Endothelial cell of umbilical vein (primary cell): ENCODE measurements around the gene GZMM. TPM values are rescaled to one million over a fixed set of nuclear protein-coding genes. Genes with fewer than 3 reads are reported as not detected.
A peak's percentile ranks its signal among the peaks of the same experiment; 100 is the strongest.

ENCODE experiments used
- BruUV-seq: library from RNA; stranded (reverse); fragments of 400-500 nt; replicated peaks from 2 replicates; lab custom pipeline; 2021; lab: Mats Ljungman, UMichigan
- CTCF ChIA-PET: fragments of 300-600, 350-600 bp; sonication (Branson Sonifier 250); formaldehyde crosslinking; loops from one replicate; lab custom pipeline; 2021; ENCODE audit warnings: antibody characterized with exemption, inconsistent platforms; lab: Charles Lee
- POLR2A ChIA-PET: fragments of 300-600, 350-600 bp; sonication (Branson Sonifier 250); formaldehyde crosslinking; loops from one replicate; lab custom pipeline; 2021; ENCODE audit warnings: antibody characterized with exemption, inconsistent platforms; lab: Charles Lee
- DNase-seq: peaks from one replicate; pipeline ENCODE4 v3.0.0-alpha.2; 2011; ENCODE audit warnings: low read depth, low spot score
- FAIRE-seq: peaks from 2 replicates; lab custom pipeline; 2011; peaks lifted over from hg19 to GRCh38; lab: Jason Lieb, UNC
- H2AFZ ChIP-seq: 2 replicates; pipeline ENCODE4 v1.6.0; 2012; ENCODE audit warnings: low read depth, low read length, control low read depth, inconsistent platforms
- H3K27ac ChIP-seq: 2 replicates; pipeline ENCODE4 v1.5.1; 2011; ENCODE audit warnings: low read depth, mild to moderate bottlenecking, control low read depth, low read length, moderate library complexity; ENCODE audit not compliant: insufficient read depth
- H3K27me3 ChIP-seq, 2 experiments: 2 replicates each; pipeline versions ENCODE4 v1.6.0 to v1.6.1; 2011; ENCODE audit warnings: low read length in 2 of 2, mixed read lengths in 1 of 2; ENCODE audit not compliant: control insufficient read depth in 2 of 2, insufficient read depth in 2 of 2
- H3K36me3 ChIP-seq, 2 experiments: 2 replicates in 1 of 2; 3 replicates in 1 of 2; pipeline ENCODE4 v1.5.1; 2011; ENCODE audit warnings: low read length in 2 of 2, mild to moderate bottlenecking in 1 of 2, moderate library complexity in 1 of 2; ENCODE audit not compliant: control insufficient read depth in 2 of 2, insufficient read depth in 2 of 2; ENCODE audit errors: extremely low read depth in 1 of 2
- H3K4me1 ChIP-seq: 3 replicates; pipeline ENCODE4 v1.5.1; 2011; ENCODE audit warnings: mild to moderate bottlenecking, low read length; ENCODE audit not compliant: control insufficient read depth, insufficient read depth; ENCODE audit errors: extremely low read depth
- H3K4me2 ChIP-seq: 2 replicates; pipeline ENCODE4 v1.6.1; 2011; ENCODE audit warnings: low read length, control low read depth, mixed read lengths; ENCODE audit not compliant: insufficient read depth
- H3K4me3 ChIP-seq, 3 experiments: fragments of 200-600 bp in 1 of 3; sonication (generic), shearing (Covaris generic) in 1 of 3; replicated peaks in 1 of 3; 2 replicates each; pipeline ENCODE4 v1.5.1; 2011 to 2016; ENCODE audit warnings: control low read depth in 3 of 3, low read length in 3 of 3, mild to moderate bottlenecking in 2 of 3, inconsistent platforms in 1 of 3, low read depth in 1 of 3, moderate library complexity in 1 of 3; ENCODE audit not compliant: insufficient read depth in 1 of 3
- H3K79me2 ChIP-seq: 2 replicates; pipeline ENCODE4 v1.6.0; 2012; ENCODE audit warnings: low read length, inconsistent platforms; ENCODE audit not compliant: control insufficient read depth, insufficient read depth
- H3K9ac ChIP-seq: replicated peaks from 2 replicates; pipeline ENCODE3; 2011; ENCODE audit warnings: low read length, control low read depth; ENCODE audit not compliant: insufficient read depth; ENCODE audit errors: extremely low read depth
- H3K9me1 ChIP-seq: replicated peaks from 3 replicates; pipeline ENCODE4 v1.6.0; 2011; ENCODE audit warnings: mild to moderate bottlenecking, low read length; ENCODE audit not compliant: control insufficient read depth, insufficient read depth; ENCODE audit errors: extremely low read depth
- H3K9me3 ChIP-seq: replicated peaks from 2 replicates; pipeline ENCODE4 v1.5.1; 2012; ENCODE audit warnings: low read length, inconsistent platforms; ENCODE audit not compliant: control insufficient read depth, insufficient read depth
- H4K20me1 ChIP-seq: replicated peaks from 2 replicates; pipeline ENCODE3; 2011; ENCODE audit warnings: mild to moderate bottlenecking, low read length; ENCODE audit not compliant: control insufficient read depth, insufficient read depth; ENCODE audit errors: extremely low read depth
- CTCF ChIP-seq, 2 donors: IDR thresholded peaks; 1 replicate in 1 of 2; 2 replicates in 1 of 2; pipeline ENCODE4 v1.5.1; 2011; ENCODE audit warnings: low read length in 2 of 2, mild to moderate bottlenecking in 2 of 2, moderate library complexity in 2 of 2, control low read depth in 1 of 2, inconsistent platforms in 1 of 2, low read depth in 1 of 2; ENCODE audit not compliant: insufficient read depth in 1 of 2; ENCODE audit errors: extremely low read depth in 1 of 2
- EZH2 ChIP-seq: IDR thresholded peaks from 2 replicates; pipeline ENCODE4 v1.6.1; 2012; ENCODE audit warnings: borderline replicate concordance, low read depth, mild to moderate bottlenecking, moderate library complexity, low read length, inconsistent platforms; ENCODE audit not compliant: severe bottlenecking
- FOS ChIP-seq: IDR thresholded peaks from 2 replicates; pipeline ENCODE4 v1.6.1; 2011; ENCODE audit warnings: mild to moderate bottlenecking, low read length, moderate library complexity, borderline replicate concordance; ENCODE audit not compliant: insufficient read depth
- GATA2 ChIP-seq: IDR thresholded peaks from 2 replicates; pipeline ENCODE4 v1.7.0; 2011; ENCODE audit warnings: low read depth, mild to moderate bottlenecking, moderate library complexity, mixed read lengths, low read length; ENCODE audit not compliant: insufficient read length, insufficient read depth
- JUN ChIP-seq: IDR thresholded peaks from 2 replicates; pipeline ENCODE4 v1.6.1; 2011; ENCODE audit warnings: borderline replicate concordance, low read depth; ENCODE audit not compliant: insufficient read length, insufficient read depth
- MAX ChIP-seq: IDR thresholded peaks from 2 replicates; pipeline ENCODE4 v1.6.1; 2011; ENCODE audit not compliant: insufficient read depth, insufficient read length
- MYC ChIP-seq: IDR thresholded peaks from one replicate; pipeline ENCODE4 v1.6.1; 2011; ENCODE audit warnings: mild to moderate bottlenecking, low read depth, low read length
- POLR2A ChIP-seq: IDR thresholded peaks from 2 replicates; pipeline ENCODE4 v1.6.1; 2012; ENCODE audit warnings: low read depth, mild to moderate bottlenecking, control low read depth, low read length
- POLR2AphosphoS5 ChIP-seq: IDR thresholded peaks from 2 replicates; pipeline ENCODE4 v1.6.1; 2012; ENCODE audit warnings: low read depth, mild to moderate bottlenecking, control low read depth, low read length, moderate library complexity; ENCODE audit not compliant: insufficient read depth
- dilution Hi-C: fragments of 300-500 bp; cut with MboI; formaldehyde crosslinking; loops from one replicate; pipeline ENCODE4 v1.15.0; 2019; ENCODE audit warnings: low sequenced_read_pairs; ENCODE audit not compliant: extremely low pct_ligation_motif_present
- intact Hi-C: fragments of 100-400 bp; cut with micrococcal nuclease; formaldehyde crosslinking; loops from one replicate; pipeline ENCODE4 v1.10.0; 2022
- polyA plus RNA-seq, 4 experiments: library from polyadenylated mRNA; depleted of rRNA in 3 of 4; stranded (reverse) in 3 of 4; unstranded in 1 of 4; fragments of >200 nt; gene quantifications; 2 replicates each; pipeline versions ENCODE4 v1.2.1 to v1.2.3, GENCODE V29; 2011 to 2012; ENCODE audit warnings: missing spikeins in 1 of 4
- total RNA-seq: library from RNA; stranded (reverse); gene quantifications from 2 replicates; pipeline ENCODE4 v1.2.3, GENCODE V29; 2021

GZMM gene
- total and polyA plus RNA-seq, 2 donors (not counting 3 experiments of a cell fraction or from before 2014, with no cell fraction given) = not detected

GRCh38 chr19:532561-533363 is 11.1 kb upstream of the GZMM start:
- peaks cover 17% of the 10 kb centered on the region for H3K4me1 ChIP-seq
- TSS peak; percentile 45 for BruUV-seq
- DNase-seq = peak; percentile 85
- H2AFZ ChIP-seq = peak overlapping the region; percentile 17
- H3K27ac ChIP-seq = peak overlapping the region; percentile 90
- H3K27me3 ChIP-seq = no peaks in the 10 kb centered on the region
- TF ChIP-seq CTCF (IDR thresholded peaks at IDR 0.05; ENCODE audit: extremely low read depth in 1 of 2, insufficient read depth in 1 of 2, low read depth in 1 of 2, low read length in 2 of 2) (peak; percentile 51 to 67), MAX (no peak), FOS (no peak), GATA2 (no peak), EZH2 (no peak), POLR2AphosphoS5 (no peak), MYC (no peak), JUN (no peak), POLR2A (no peak)
- H3K9me3 ChIP-seq = no peaks in the 10 kb centered on the region
- peak overlapping the region; percentile 93 for H3K9ac ChIP-seq
- H3K36me3 ChIP-seq = peaks cover 0 to 21% of the 10 kb centered on the region in 2 experiments
- CTCF ChIA-PET = interaction anchor here (0.8 to 3.4 kb wide), 6 partner anchors 9 to 42 kb away, joined by 3 to 36 read pairs (median 6); no protein-coding TSS in a partner anchor
- peak; percentile 79 for FAIRE-seq
- H3K9me1 ChIP-seq = no peaks in the 10 kb centered on the region
- H4K20me1 ChIP-seq = no peaks in the 10 kb centered on the region
- dilution Hi-C loops = no loop called here
- intact Hi-C loops = loop anchor here (1.0 kb wide), 1 partner anchor 40 kb away; the partner anchor contains the start of gene BSG
- H3K4me3 ChIP-seq = peak overlapping the region; percentile 76 to 99 (median 88)
- H3K4me2 ChIP-seq = peak overlapping the region; percentile 73
- H3K79me2 ChIP-seq = peaks cover 44% of the 10 kb centered on the region
- POLR2A ChIA-PET = interaction anchor here (2.1 kb wide), 1 partner anchor 22 kb away, joined by 5 read pairs; no protein-coding TSS in a partner anchor
